ENCODE data around the gene ASRGL1.
"Not testable (repeated sequence)": the region's sequence is repeated elsewhere in the genome, so short reads cannot be mapped to it uniquely, and the experiment has no call there.

ASRGL1 gene

DNA sequence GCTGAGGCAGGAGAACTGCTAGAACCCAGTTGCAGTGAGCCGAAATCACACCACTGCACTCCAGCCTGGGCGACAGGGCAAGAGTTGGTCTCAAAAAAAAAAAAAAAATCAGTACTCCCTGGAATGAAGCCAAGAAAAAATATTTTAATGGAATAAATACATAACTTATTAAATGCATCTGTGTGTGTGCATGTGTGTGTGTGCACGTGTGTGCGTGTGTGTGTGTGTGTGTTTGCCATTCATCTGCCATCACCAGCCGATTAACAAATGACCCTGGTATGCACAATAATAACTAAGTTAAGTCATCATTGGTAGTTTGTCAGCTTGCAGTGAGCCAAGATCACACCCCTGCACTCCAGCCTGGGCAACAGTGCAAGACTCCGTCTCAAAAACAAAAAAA, 46.6 kb downstream of the ASRGL1 start:
- H3K36me3 ChIP-seq (ENCODE audit: low read depth): no peaks in the 10 kb centered on the region
- no peak overlapping the region for H3K27ac ChIP-seq (ENCODE audit: poor library complexity, severe bottlenecking)
- H3K4me3 ChIP-seq (ENCODE audit: severe bottlenecking): no peak overlapping the region
- H3K27me3 ChIP-seq (ENCODE audit: insufficient read depth, poor library complexity, severe bottlenecking): no peaks in the 10 kb centered on the region
- no peaks in the 10 kb centered on the region for H3K9me3 ChIP-seq (ENCODE audit: severe bottlenecking)
- no peaks in the 10 kb centered on the region for H3K4me1 ChIP-seq (ENCODE audit: insufficient read depth, poor library complexity, severe bottlenecking)
- ATAC-seq (ENCODE audit: low read depth) (no peak), DNase-seq (ENCODE audit: low spot score) (no peak)
- TF ChIP-seq, protein P1, sequence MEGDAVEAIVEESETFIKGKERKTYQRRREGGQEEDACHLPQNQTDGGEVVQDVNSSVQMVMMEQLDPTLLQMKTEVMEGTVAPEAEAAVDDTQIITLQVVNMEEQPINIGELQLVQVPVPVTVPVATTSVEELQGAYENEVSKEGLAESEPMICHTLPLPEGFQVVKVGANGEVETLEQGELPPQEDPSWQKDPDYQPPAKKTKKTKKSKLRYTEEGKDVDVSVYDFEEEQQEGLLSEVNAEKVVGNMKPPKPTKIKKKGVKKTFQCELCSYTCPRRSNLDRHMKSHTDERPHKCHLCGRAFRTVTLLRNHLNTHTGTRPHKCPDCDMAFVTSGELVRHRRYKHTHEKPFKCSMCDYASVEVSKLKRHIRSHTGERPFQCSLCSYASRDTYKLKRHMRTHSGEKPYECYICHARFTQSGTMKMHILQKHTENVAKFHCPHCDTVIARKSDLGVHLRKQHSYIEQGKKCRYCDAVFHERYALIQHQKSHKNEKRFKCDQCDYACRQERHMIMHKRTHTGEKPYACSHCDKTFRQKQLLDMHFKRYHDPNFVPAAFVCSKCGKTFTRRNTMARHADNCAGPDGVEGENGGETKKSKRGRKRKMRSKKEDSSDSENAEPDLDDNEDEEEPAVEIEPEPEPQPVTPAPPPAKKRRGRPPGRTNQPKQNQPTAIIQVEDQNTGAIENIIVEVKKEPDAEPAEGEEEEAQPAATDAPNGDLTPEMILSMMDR (IDR thresholded peaks at IDR 0.05; ENCODE audit: poor library complexity, severe bottlenecking): no peak

DNA sequence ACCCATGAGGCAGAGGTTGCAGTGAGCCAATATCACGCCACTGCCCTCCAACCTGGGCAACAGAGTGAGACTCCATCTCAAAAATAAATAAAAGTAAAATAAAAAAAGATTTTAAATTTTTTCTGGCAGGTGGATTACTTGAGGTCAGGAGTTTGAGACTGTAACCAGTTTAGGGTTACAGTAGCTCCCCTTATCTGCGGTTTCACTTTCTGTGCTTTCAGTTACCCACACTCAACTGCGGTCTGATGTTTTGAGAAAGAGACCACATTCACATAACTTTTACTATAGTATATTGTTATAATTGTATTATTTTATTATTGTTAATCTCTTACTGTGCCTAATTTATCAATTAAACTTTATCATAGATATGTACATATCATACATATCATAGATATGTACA, 48.8 kb downstream of the ASRGL1 start:
- H3K4me3 ChIP-seq (ENCODE audit: severe bottlenecking); H3K36me3 ChIP-seq (ENCODE audit: low read depth); DNase-seq (ENCODE audit: low spot score); H3K27ac ChIP-seq (ENCODE audit: poor library complexity, severe bottlenecking); H3K4me1 ChIP-seq (ENCODE audit: insufficient read depth, poor library complexity, severe bottlenecking); ATAC-seq (ENCODE audit: low read depth); H3K9me3 ChIP-seq (ENCODE audit: severe bottlenecking); H3K27me3 ChIP-seq (ENCODE audit: insufficient read depth, poor library complexity, severe bottlenecking): not testable (repeated sequence)

DNA sequence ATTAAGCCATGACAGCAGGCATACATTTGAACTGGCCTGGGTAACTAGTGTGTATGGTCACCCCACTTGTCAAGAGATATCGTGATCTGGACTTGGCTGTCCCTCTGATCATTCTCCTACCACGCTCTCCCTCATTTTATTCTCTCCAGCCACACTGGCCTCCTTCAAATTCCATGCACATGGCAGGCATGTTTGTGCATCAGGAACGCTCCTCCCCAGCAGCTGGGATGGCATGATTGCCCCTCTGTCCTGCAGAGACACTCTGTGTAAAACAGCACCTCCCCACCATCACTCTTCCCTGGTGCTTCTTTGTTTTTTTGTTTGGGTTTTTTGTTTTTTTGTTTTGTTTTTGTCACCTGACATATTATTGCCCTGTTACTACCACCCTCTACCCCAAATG, 50.1 kb downstream of the ASRGL1 start:
- Histone ChIP-seq H3K4me1 (ENCODE audit: insufficient read depth, poor library complexity, severe bottlenecking) (no peaks in the 10 kb centered on the region), H3K27ac (ENCODE audit: poor library complexity, severe bottlenecking) (no peak overlapping the region), H3K27me3 (ENCODE audit: insufficient read depth, poor library complexity, severe bottlenecking) (no peaks in the 10 kb centered on the region), H3K9me3 (ENCODE audit: severe bottlenecking) (no peaks in the 10 kb centered on the region), H3K4me3 (ENCODE audit: severe bottlenecking) (no peak overlapping the region), H3K36me3 (ENCODE audit: low read depth) (no peaks in the 10 kb centered on the region)
- TF ChIP-seq, protein P1 (IDR thresholded peaks at IDR 0.05; ENCODE audit: poor library complexity, severe bottlenecking): no peak
- DNase-seq (ENCODE audit: low spot score) (no peak), ATAC-seq (ENCODE audit: low read depth) (no peak)

DNA sequence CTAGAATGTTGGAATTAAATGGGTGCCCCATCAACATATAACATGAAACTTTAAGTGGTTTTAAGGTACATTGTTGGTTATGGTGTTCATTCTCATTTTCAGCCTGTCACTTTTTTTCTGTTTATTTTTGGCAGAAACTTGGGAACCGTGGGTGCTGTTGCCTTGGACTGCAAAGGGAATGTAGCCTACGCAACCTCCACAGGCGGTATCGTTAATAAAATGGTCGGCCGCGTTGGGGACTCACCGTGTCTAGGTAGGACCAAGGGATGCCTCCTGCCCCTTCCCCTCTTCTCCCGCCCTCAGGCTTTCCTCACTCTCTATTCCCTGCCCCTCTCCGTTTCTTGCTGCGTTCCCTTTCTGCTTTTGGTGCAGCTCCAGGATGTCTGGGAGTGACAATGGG, 51.8 kb downstream of the ASRGL1 start:
- ATAC-seq (ENCODE audit: low read depth) (no peak), DNase-seq (ENCODE audit: low spot score) (no peak)
- no peak overlapping the region for H3K27ac ChIP-seq (ENCODE audit: poor library complexity, severe bottlenecking)
- TF ChIP-seq, protein P1 (IDR thresholded peaks at IDR 0.05; ENCODE audit: poor library complexity, severe bottlenecking): no peak
- no peaks in the 10 kb centered on the region for H3K9me3 ChIP-seq (ENCODE audit: severe bottlenecking)
- no peak overlapping the region for H3K4me3 ChIP-seq (ENCODE audit: severe bottlenecking)
- no peaks in the 10 kb centered on the region for H3K27me3 ChIP-seq (ENCODE audit: insufficient read depth, poor library complexity, severe bottlenecking)
- no peaks in the 10 kb centered on the region for H3K36me3 ChIP-seq (ENCODE audit: low read depth)
- H3K4me1 ChIP-seq (ENCODE audit: insufficient read depth, poor library complexity, severe bottlenecking): peaks cover 5% of the 10 kb centered on the region

DNA sequence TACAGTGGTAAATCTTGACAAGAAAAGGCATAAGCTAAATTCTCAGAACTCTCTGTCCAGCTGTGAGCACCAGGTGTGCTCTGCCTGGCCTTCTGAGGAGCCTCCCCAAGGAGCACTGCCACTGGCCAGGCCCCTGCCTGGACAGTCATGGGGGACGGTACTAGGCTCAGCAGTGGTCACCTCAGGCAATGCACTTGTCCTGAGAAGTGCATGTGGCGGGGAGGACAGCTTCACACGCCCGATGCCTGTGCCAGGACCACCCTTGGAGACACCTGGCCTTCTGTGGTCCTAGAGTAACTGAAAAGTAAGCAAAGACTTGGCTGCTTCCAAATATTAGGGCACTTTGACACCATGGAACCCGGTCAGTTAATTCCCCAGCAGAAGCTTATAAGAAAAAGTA, 53.0 kb downstream of the ASRGL1 start:
- TF ChIP-seq, protein P1 (IDR thresholded peaks at IDR 0.05; ENCODE audit: poor library complexity, severe bottlenecking): no peak
- Histone ChIP-seq H3K4me3 (ENCODE audit: severe bottlenecking) (no peak overlapping the region), H3K27me3 (ENCODE audit: insufficient read depth, poor library complexity, severe bottlenecking) (no peaks in the 10 kb centered on the region), H3K36me3 (ENCODE audit: low read depth) (no peaks in the 10 kb centered on the region), H3K27ac (ENCODE audit: poor library complexity, severe bottlenecking) (no peak overlapping the region), H3K9me3 (ENCODE audit: severe bottlenecking) (no peaks in the 10 kb centered on the region), H3K4me1 (ENCODE audit: insufficient read depth, poor library complexity, severe bottlenecking) (peaks cover 6% of the 10 kb centered on the region)
- no peak for ATAC-seq (ENCODE audit: low read depth)
- no peak for DNase-seq (ENCODE audit: low spot score)
